Natural killer cell (primary cell): Measurements from ENCODE around the gene RGS3. TPM values are rescaled to one million over a fixed set of nuclear protein-coding genes. Genes with fewer than 3 reads are reported as not detected.

Source experiments
- ATAC-seq, 3 donors: fragments of 150-1000 bp in 2 of 3; fragments of 200-7000 bp in 1 of 3; cut with Tn5 transposase; 1 replicate in 1 of 3; 2 replicates in 2 of 3; pipeline ENCODE4 v1.10.0; 2021; ENCODE audit warnings: mild to moderate bottlenecking in 2 of 3, moderate library complexity in 2 of 3
- DNase-seq, 2 donors: peaks; one replicate each; pipeline versions ENCODE4 v3.0.0 to v3.0.0-alpha.2; 2013 to 2021; ENCODE audit warnings: mixed read lengths in 1 of 2
- H3K27ac ChIP-seq: one replicate; pipeline ENCODE4 v1.5.1; 2013; ENCODE audit warnings: mild to moderate bottlenecking, low read length
- H3K27me3 ChIP-seq: one replicate; pipeline ENCODE4 v1.6.1; 2013; ENCODE audit warnings: low read length; ENCODE audit not compliant: control insufficient read depth, insufficient read depth
- H3K36me3 ChIP-seq: one replicate; pipeline ENCODE4 v1.6.1; 2013; ENCODE audit warnings: low read length; ENCODE audit not compliant: control insufficient read depth, insufficient read depth
- H3K4me1 ChIP-seq: one replicate; pipeline ENCODE4 v1.6.1; 2013; ENCODE audit warnings: low read length; ENCODE audit not compliant: control insufficient read depth, insufficient read depth
- H3K4me3 ChIP-seq: one replicate; pipeline ENCODE4 v1.5.1; 2013; ENCODE audit warnings: low read length
- H3K9me3 ChIP-seq: one replicate; pipeline ENCODE4 v1.6.1; 2013; ENCODE audit warnings: low read length; ENCODE audit not compliant: control insufficient read depth, insufficient read depth
- H3K27ac Mint-ChIP-seq, 2 donors: one replicate each; pipeline ENCODE4 v1.8.0; 2022; ENCODE audit warnings: mild to moderate bottlenecking in 2 of 2, mixed read lengths in 2 of 2, moderate library complexity in 1 of 2
- H3K27me3 Mint-ChIP-seq, 2 donors: one replicate each; pipeline ENCODE4 v1.8.0; 2022; ENCODE audit warnings: low read depth in 2 of 2, mixed read lengths in 2 of 2
- H3K36me3 Mint-ChIP-seq: one replicate; pipeline ENCODE4 v1.8.0; 2022; ENCODE audit warnings: mixed read lengths
- H3K4me1 Mint-ChIP-seq, 2 donors: one replicate each; pipeline ENCODE4 v1.8.0; 2022; ENCODE audit warnings: mixed read lengths in 2 of 2
- H3K4me3 Mint-ChIP-seq: one replicate; pipeline ENCODE4 v1.8.0; 2022; ENCODE audit warnings: mild to moderate bottlenecking, moderate library complexity, mixed read lengths
- H3K9me3 Mint-ChIP-seq, 2 donors: one replicate each; pipeline ENCODE4 v1.8.0; 2022; ENCODE audit warnings: mixed read lengths in 2 of 2
- WGBS: methylation state at CpG from one replicate; pipeline ENCODE4 v1.1.7; 2013; ENCODE audit warnings: missing lambda C conversion rate; ENCODE audit not compliant: insufficient coverage; 5-methylcytosine and 5-hydroxymethylcytosine counted together
- intact Hi-C: fragments of 100-400 bp; cut with micrococcal nuclease; formaldehyde crosslinking; loops from one replicate; pipeline ENCODE4 v1.14.2; 2022
- total RNA-seq, 4 donors: library from RNA; stranded (reverse); fragments of 120-200 nt in 1 of 4; gene quantifications; one replicate each; pipeline versions ENCODE4 v1.2.3 to v1.2.4, GENCODE V29; 2013 to 2022
- TF ChIP-seq, protein P1 (sequence below): fragments of 200-600 bp; IDR thresholded peaks from one replicate; pipeline ENCODE4 v1.8.0; 2022; ENCODE audit warnings: antibody characterized with exemption

The RGS3 gene
- total RNA-seq, 3 donors from 2014 or later (not counting 1 experiment from before 2014, with no cell fraction given), result 148 to 269 (median 190) TPM

- Mint-ChIP-seq H3K27ac (peak overlapping the region; percentile 88 to 98), H3K4me1 (peaks cover 92 to 96% of the 10 kb centered on the region in 2 donors), H3K9me3 (no peaks in the 10 kb centered on the region), H3K27me3 (no peaks in the 10 kb centered on the region), H3K4me3 (peak overlapping the region; percentile 91), H3K36me3 (peaks cover 2% of the 10 kb centered on the region)
- WGBS, result 54% methylated on average over 8 of the region's 8 CpGs
- intact Hi-C loops, result loop anchor here (2.0 kb wide), 1 partner anchor 13 kb away; no protein-coding TSS in a partner anchor
- Histone ChIP-seq H3K9me3 (no peaks in the 10 kb centered on the region), H3K36me3 (peaks cover 69% of the 10 kb centered on the region), H3K4me3 (peak overlapping the region; percentile 2), H3K4me1 (peaks cover 92% of the 10 kb centered on the region), H3K27me3 (no peaks in the 10 kb centered on the region), H3K27ac (peak overlapping the region; percentile 70)
- DNase-seq, result no peak
- ATAC-seq, result peak in 2 of 3 donors; percentile 1 to 3
- TF ChIP-seq, protein P1, sequence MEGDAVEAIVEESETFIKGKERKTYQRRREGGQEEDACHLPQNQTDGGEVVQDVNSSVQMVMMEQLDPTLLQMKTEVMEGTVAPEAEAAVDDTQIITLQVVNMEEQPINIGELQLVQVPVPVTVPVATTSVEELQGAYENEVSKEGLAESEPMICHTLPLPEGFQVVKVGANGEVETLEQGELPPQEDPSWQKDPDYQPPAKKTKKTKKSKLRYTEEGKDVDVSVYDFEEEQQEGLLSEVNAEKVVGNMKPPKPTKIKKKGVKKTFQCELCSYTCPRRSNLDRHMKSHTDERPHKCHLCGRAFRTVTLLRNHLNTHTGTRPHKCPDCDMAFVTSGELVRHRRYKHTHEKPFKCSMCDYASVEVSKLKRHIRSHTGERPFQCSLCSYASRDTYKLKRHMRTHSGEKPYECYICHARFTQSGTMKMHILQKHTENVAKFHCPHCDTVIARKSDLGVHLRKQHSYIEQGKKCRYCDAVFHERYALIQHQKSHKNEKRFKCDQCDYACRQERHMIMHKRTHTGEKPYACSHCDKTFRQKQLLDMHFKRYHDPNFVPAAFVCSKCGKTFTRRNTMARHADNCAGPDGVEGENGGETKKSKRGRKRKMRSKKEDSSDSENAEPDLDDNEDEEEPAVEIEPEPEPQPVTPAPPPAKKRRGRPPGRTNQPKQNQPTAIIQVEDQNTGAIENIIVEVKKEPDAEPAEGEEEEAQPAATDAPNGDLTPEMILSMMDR, result no peak
Observed at GRCh38 chr9:113525831-113526230, 62.3 kb downstream of the RGS3 start.

- peaks cover 94 to 98% of the 10 kb centered on the region in 2 donors for H3K4me1 Mint-ChIP-seq
- H3K36me3 Mint-ChIP-seq, result peaks cover 7% of the 10 kb centered on the region
- H3K4me3 Mint-ChIP-seq, result peak overlapping the region; percentile 91
- peak overlapping the region; percentile 88 to 98 for H3K27ac Mint-ChIP-seq
- Histone ChIP-seq H3K27ac (peak overlapping the region; percentile 70), H3K4me1 (peaks cover 91% of the 10 kb centered on the region), H3K36me3 (peaks cover 70% of the 10 kb centered on the region), H3K9me3 (no peaks in the 10 kb centered on the region), H3K4me3 (peak overlapping the region; percentile 2), H3K27me3 (no peaks in the 10 kb centered on the region)
- TF ChIP-seq, protein P1, result no peak
- ATAC-seq (peak; percentile 45 to 56 (median 55)), DNase-seq (peak in 1 of 2 donors; percentile 25)
- intact Hi-C loops, result no loop called here
- no peaks in the 10 kb centered on the region for H3K9me3 Mint-ChIP-seq
- H3K27me3 Mint-ChIP-seq, result no peaks in the 10 kb centered on the region
- WGBS, result 43% methylated on average over 8 of the region's 8 CpGs
Observed at GRCh38 chr9:113526231-113526746, 62.8 kb downstream of the RGS3 start.

- H3K9me3 ChIP-seq, result no peaks in the 10 kb centered on the region
- H3K27ac ChIP-seq, result peak overlapping the region; percentile 70
- TF ChIP-seq, protein P1, result no peak
- Mint-ChIP-seq H3K36me3 (peaks cover 13% of the 10 kb centered on the region), H3K4me3 (peak overlapping the region; percentile 91), H3K27me3 (no peaks in the 10 kb centered on the region), H3K4me1 (peaks cover 95 to 99% of the 10 kb centered on the region in 2 donors), H3K9me3 (no peaks in the 10 kb centered on the region), H3K27ac (peak overlapping the region; percentile 88 to 98)
- peaks cover 91% of the 10 kb centered on the region for H3K4me1 ChIP-seq
- intact Hi-C loops, result no loop called here
- no peak overlapping the region for H3K4me3 ChIP-seq
- 61% methylated on average over 4 of the region's 4 CpGs for WGBS
- ATAC-seq (no peak), DNase-seq (peak in 1 of 2 donors; percentile 30)
- no peaks in the 10 kb centered on the region for H3K27me3 ChIP-seq
- peaks cover 72% of the 10 kb centered on the region for H3K36me3 ChIP-seq
Observed at GRCh38 chr9:113526841-113527240, 63.3 kb downstream of the RGS3 start.

- Histone ChIP-seq H3K27me3 (no peaks in the 10 kb centered on the region), H3K9me3 (no peaks in the 10 kb centered on the region), H3K4me3 (no peak overlapping the region), H3K4me1 (peaks cover 91% of the 10 kb centered on the region), H3K36me3 (peaks cover 76% of the 10 kb centered on the region), H3K27ac (no peak overlapping the region)
- ATAC-seq (no peak), DNase-seq (no peak)
- Mint-ChIP-seq H3K4me1 (peaks cover 95 to 99% of the 10 kb centered on the region in 2 donors), H3K4me3 (peak overlapping the region; percentile 91), H3K9me3 (no peaks in the 10 kb centered on the region), H3K27ac (peak overlapping the region; percentile 88 to 98), H3K36me3 (peaks cover 18% of the 10 kb centered on the region), H3K27me3 (no peaks in the 10 kb centered on the region)
- 86% methylated on average over 6 of the region's 6 CpGs for WGBS
- intact Hi-C loops, result no loop called here
- TF ChIP-seq, protein P1, result no peak
Observed at GRCh38 chr9:113528088-113528487, 64.6 kb downstream of the RGS3 start.
